Activated CD4-positive, alpha-beta T cell treated with anti-CD3 and anti-CD28 coated beads for 36 hours (primary cell): ENCODE data around the gene SNHG17. TPM values are rescaled to one million over a fixed set of nuclear protein-coding genes. Genes with fewer than 3 reads are reported as not detected.
"Not testable (repeated sequence)": the region's sequence is repeated elsewhere in the genome, so short reads cannot be mapped to it uniquely, and the experiment has no call there.

Experiments used
- ATAC-seq: fragments of 200-7000 bp; cut with Tn5 transposase; one replicate; pipeline ENCODE4 v1.10.0; 2021; ENCODE audit warnings: mild to moderate bottlenecking, moderate library complexity
- CTCF ChIA-PET: fragments of 350-600 bp; sonication (Branson Sonifier 250); formaldehyde crosslinking; loops from one replicate; lab custom pipeline; 2021; ENCODE audit warnings: antibody characterized with exemption; lab: Charles Lee
- POLR2A ChIA-PET: fragments of 350-600 bp; sonication (Branson Sonifier 250); formaldehyde crosslinking; loops from one replicate; lab custom pipeline; 2021; ENCODE audit warnings: antibody characterized with exemption, inconsistent platforms; lab: Charles Lee
- DNase-seq: peaks from one replicate; pipeline ENCODE4 v3.0.0-alpha.2; 2020
- H3K27ac Mint-ChIP-seq: one replicate; pipeline ENCODE4 v1.8.0; 2021; ENCODE audit warnings: mixed read lengths
- H3K27me3 Mint-ChIP-seq: one replicate; pipeline ENCODE4 v1.8.0; 2021; ENCODE audit warnings: mixed read lengths
- H3K36me3 Mint-ChIP-seq: one replicate; pipeline ENCODE4 v1.8.0; 2021; ENCODE audit warnings: low read depth, mixed read lengths
- H3K4me1 Mint-ChIP-seq: one replicate; pipeline ENCODE4 v1.8.0; 2021; ENCODE audit warnings: mixed read lengths
- H3K4me3 Mint-ChIP-seq: one replicate; pipeline ENCODE4 v1.8.0; 2021; ENCODE audit warnings: mild to moderate bottlenecking, moderate library complexity, mixed read lengths
- H3K9me3 Mint-ChIP-seq: one replicate; pipeline ENCODE4 v1.8.0; 2021; ENCODE audit warnings: low read depth, mixed read lengths
- intact Hi-C, 2 experiments: fragments of 100-400 bp; cut with DNase I in 1 of 2; cut with micrococcal nuclease in 1 of 2; formaldehyde crosslinking; loops; one replicate each; pipeline versions ENCODE4 v1.14.2 to v1.15.1; 2022 to 2024; cut with DNase I, micrococcal nuclease
- total RNA-seq, 2 experiments: library from RNA; stranded (reverse); gene quantifications; one replicate each; pipeline ENCODE4 v1.2.3, GENCODE V29; 2021

The SNHG17 gene
- total RNA-seq, 2 experiments from 2014 or later, result 70.7 to 72.4 TPM

DNA sequence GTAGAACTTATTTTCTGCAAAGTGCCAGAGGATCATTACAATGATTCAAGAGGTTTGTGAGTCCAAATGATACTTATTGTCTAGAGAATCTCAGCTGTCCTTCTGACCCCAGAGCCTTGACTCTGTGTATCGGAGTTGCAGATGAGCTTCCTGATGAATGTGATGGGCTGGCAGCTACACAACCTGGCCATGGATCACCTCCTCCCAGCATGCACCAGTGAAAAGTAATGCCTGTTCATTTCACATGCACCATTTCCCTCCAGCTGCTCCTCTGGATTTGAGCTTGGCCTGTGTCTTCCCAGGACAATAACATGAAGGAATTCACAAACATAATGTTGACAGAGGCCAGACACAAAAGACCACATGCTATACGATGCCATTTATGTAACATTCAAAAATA lies 30.0 kb downstream of the SNHG17 start:
- peaks cover 2% of the 10 kb centered on the region for H3K9me3 Mint-ChIP-seq
- no peak overlapping the region for H3K27ac Mint-ChIP-seq
- ChIA-PET CTCF (interaction anchor here (0.5 to 1.3 kb wide), 3 partner anchors 30 to 1025 kb away, joined by 3 read pairs; partner anchors contain the start of gene SNHG17), POLR2A (no interaction called here)
- H3K4me3 Mint-ChIP-seq, result no peak overlapping the region
- peaks cover 36% of the 10 kb centered on the region for H3K36me3 Mint-ChIP-seq
- intact Hi-C loops, result no loop called here
- H3K4me1 Mint-ChIP-seq, result no peaks in the 10 kb centered on the region
- no peaks in the 10 kb centered on the region for H3K27me3 Mint-ChIP-seq
- no peak for ATAC-seq
- DNase-seq, result no peak

DNA sequence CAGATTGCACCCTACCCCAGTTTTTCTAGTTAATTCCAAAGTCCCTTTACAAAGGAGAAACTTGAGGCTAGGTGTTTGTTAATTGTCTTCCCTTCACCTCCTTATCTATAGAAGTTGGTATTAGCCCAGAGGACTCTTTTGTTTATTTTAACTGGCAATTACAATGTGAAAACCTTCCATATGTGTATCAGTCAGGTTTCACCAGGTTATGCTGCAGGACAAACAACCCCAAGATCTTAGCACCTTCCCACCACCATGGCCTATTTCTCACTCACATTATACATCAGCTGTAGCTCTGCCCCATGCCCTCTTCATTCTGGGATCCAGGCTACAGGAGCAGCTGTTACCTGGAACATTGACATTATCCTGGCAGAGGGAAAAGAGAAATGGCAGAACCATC lies 31.1 kb downstream of the SNHG17 start:
- intact Hi-C loops, result no loop called here
- Mint-ChIP-seq H3K27me3 (no peaks in the 10 kb centered on the region), H3K4me3 (no peak overlapping the region), H3K9me3 (peaks cover 2% of the 10 kb centered on the region), H3K27ac (no peak overlapping the region), H3K4me1 (no peaks in the 10 kb centered on the region), H3K36me3 (peaks cover 33% of the 10 kb centered on the region)
- ChIA-PET CTCF (no interaction called here), POLR2A (no interaction called here)
- ATAC-seq (no peak), DNase-seq (no peak)

DNA sequence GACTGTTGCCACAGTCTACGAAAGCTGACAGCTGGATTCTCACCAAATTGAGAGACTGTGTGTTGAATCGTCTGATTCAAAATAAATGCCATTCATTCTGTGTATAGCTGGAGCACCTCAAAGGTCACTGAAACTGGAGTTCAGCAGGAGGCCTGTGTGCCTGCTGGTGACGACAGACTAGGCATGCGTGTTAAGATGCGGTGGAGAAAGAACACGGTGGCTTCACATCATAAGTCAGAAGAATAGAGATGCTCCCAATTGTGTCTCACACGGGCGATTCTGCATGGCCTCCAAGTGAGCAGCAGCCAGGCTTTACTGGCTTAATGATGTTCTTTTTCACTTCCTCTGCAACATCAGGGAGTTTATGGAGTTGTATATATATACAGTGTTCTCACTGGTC lies 32.3 kb downstream of the SNHG17 start:
- POLR2A ChIA-PET, result no interaction called here
- CTCF ChIA-PET, result no interaction called here
- no peak for ATAC-seq

DNA sequence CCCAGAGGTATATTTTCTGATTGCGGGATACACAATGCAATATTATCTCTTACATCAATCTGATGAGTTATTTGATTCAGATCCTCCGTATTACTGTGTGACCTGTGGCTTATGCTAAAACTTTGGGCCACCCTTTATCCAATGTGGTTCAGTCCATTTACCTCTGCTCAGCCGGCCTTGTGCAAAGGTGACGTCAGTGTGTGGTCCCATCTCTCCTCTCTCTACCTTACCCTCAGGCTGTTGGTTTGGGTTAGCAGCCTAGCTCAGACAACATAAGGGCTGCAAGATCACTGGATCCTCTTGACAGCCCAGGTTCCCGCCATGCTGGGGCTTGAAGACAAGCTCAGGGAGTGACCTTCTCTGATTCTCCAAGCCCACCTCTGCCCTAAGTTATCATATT lies 33.0 kb downstream of the SNHG17 start:
- Mint-ChIP-seq H3K9me3 (no peaks in the 10 kb centered on the region), H3K4me3 (no peak overlapping the region), H3K4me1 (no peaks in the 10 kb centered on the region), H3K27ac (no peak overlapping the region), H3K36me3 (peaks cover 20% of the 10 kb centered on the region), H3K27me3 (no peaks in the 10 kb centered on the region)
- DNase-seq (no peak), ATAC-seq (no peak)
- ChIA-PET CTCF (no interaction called here), POLR2A (no interaction called here)
- intact Hi-C loops, result no loop called here

More for the DNA sequence above, 32.3 kb downstream of the SNHG17 start:
- no peaks in the 10 kb centered on the region for H3K27me3 Mint-ChIP-seq
- no peaks in the 10 kb centered on the region for H3K4me1 Mint-ChIP-seq
- no peak overlapping the region for H3K4me3 Mint-ChIP-seq
- peaks cover 24% of the 10 kb centered on the region for H3K36me3 Mint-ChIP-seq
- intact Hi-C loops, result no loop called here
- DNase-seq, result no peak
- H3K9me3 Mint-ChIP-seq, result peaks cover 2% of the 10 kb centered on the region
- no peak overlapping the region for H3K27ac Mint-ChIP-seq

DNA sequence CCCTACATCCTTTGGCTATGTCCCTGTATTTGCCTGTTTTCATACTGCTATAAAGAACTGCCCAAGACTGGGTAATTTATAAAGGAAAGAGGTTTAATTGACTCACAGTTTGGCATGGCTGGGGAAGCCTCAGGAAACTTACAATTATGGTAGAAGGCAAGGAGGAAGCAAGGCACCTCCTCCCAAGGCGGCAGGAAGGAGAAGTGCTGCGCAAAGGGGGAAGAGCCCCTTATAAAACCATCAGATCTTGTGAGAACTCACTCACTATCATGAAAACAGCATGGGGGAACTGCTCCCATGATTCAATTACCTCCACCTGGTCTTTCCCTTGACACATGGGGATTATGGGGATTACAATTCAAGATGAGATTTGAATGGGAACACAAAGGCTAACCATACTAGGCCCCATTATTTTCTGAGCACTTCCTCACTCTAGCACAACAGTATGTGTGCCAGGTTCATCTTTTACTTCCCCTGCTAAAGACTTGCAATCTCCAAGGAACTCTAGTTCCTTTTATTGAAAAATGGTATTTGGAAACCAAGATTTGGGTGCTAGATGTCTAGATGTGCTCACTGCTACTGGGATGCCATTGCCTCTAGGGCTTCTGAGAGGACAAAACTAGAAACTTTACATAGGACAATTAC lies 39.3 kb downstream of the SNHG17 start:
- POLR2A ChIA-PET, ATAC-seq, DNase-seq, H3K27me3 Mint-ChIP-seq, H3K27ac Mint-ChIP-seq, H3K9me3 Mint-ChIP-seq, H3K4me1 Mint-ChIP-seq, H3K4me3 Mint-ChIP-seq, H3K36me3 Mint-ChIP-seq: not testable (repeated sequence)
- intact Hi-C loops, result loop anchor here in 1 of 2 experiments (10.0 kb wide), 1 partner anchor 59 kb away; no protein-coding TSS in a partner anchor
- CTCF ChIA-PET, result interaction anchor here (0.7 kb wide), 1 partner anchor 1900 kb away, joined by 5 read pairs; no protein-coding TSS in a partner anchor

DNA sequence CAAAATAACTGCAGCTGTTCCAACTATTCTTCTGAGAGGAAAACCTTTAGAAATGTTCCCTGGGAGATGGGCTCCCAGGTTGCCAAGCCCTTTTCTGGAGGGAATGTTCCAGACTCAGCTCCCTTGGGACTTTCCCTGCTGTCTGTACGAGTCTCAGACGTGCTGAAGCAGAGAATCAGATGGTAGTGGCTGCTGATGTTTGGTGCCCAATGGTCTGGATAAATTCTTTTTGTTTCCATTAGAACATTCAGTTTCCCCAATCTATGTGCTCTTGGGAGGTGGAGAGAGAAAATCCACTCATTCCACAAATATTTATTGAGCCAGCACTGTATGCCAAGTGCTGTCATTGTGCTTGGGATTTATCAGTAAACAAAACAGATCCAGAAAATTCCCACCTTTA lies 40.0 kb downstream of the SNHG17 start:
- CTCF ChIA-PET, result interaction anchor here (0.6 to 0.8 kb wide), 2 partner anchors 12 to 836 kb away, joined by 3 to 5 read pairs; no protein-coding TSS in a partner anchor
- Mint-ChIP-seq H3K4me1 (no peaks in the 10 kb centered on the region), H3K36me3 (no peaks in the 10 kb centered on the region), H3K27ac (no peak overlapping the region), H3K4me3 (no peak overlapping the region), H3K9me3 (no peaks in the 10 kb centered on the region), H3K27me3 (no peaks in the 10 kb centered on the region)
- intact Hi-C loops, result loop anchor here in 1 of 2 experiments (10.0 kb wide), 1 partner anchor 60 kb away; no protein-coding TSS in a partner anchor
- DNase-seq (no peak), ATAC-seq (no peak)
- POLR2A ChIA-PET, result no interaction called here

DNA sequence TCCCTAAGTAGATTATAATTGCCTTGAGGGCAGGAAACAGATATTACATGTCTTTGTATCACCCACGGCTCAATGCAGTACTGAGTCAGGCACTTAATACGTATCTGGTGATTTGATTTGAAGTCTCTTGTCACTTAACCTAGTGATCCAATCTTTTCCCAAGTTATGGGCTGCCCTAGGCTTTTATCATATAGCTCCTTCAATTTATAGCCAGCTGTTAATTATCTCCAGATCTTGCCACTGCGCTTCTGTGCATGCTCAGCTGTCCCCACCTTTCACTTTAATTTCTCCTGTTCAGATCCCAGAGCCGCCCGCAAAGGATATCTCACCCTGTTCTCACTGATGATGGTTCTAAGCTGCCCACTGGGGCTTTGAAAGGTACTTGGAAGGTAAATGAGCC lies 41.9 kb downstream of the SNHG17 start:
- Mint-ChIP-seq H3K27ac (no peak overlapping the region), H3K4me1 (no peaks in the 10 kb centered on the region)
- intact Hi-C loops, result loop anchor here in 1 of 2 experiments (10.0 kb wide), 1 partner anchor 62 kb away; no protein-coding TSS in a partner anchor

DNA sequence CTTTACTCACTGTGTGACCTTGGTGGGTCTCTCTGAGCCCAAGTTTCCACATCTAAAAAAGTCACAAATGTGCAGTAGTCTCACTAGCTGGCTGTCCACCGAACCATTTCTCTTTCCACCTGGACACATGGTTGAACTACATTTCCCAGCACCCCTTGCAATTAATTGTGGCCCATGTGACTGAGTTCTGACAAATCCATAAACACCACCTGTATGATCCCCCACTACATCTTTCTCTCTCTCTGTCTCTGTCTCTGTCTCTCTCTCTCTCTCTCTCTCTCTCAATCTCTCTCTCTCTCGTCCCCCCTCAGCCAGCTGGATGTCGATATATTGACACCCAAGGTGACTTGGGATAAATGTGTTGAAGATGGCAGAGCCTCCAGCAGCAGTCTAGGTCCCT lies 42.8 kb downstream of the SNHG17 start:
- H3K4me1 Mint-ChIP-seq, result no peaks in the 10 kb centered on the region
- intact Hi-C loops, result loop anchor here in 1 of 2 experiments (10.0 kb wide), 1 partner anchor 62 kb away; no protein-coding TSS in a partner anchor
- ChIA-PET POLR2A (no interaction called here), CTCF (interaction anchor here (1.0 kb wide), 1 partner anchor 69 kb away, joined by 3 read pairs; no protein-coding TSS in a partner anchor)
- H3K9me3 Mint-ChIP-seq, result peaks cover 5% of the 10 kb centered on the region
- peaks cover 3% of the 10 kb centered on the region for H3K27me3 Mint-ChIP-seq
- no peak for DNase-seq
- no peak for ATAC-seq
- no peaks in the 10 kb centered on the region for H3K36me3 Mint-ChIP-seq
- no peak overlapping the region for H3K27ac Mint-ChIP-seq
- H3K4me3 Mint-ChIP-seq, result no peak overlapping the region

More for the DNA sequence above, 41.9 kb downstream of the SNHG17 start:
- no peak for DNase-seq
- ChIA-PET POLR2A (no interaction called here), CTCF (no interaction called here)
- no peaks in the 10 kb centered on the region for H3K36me3 Mint-ChIP-seq
- H3K4me3 Mint-ChIP-seq, result no peak overlapping the region
- H3K27me3 Mint-ChIP-seq, result peaks cover 3% of the 10 kb centered on the region
- peaks cover 5% of the 10 kb centered on the region for H3K9me3 Mint-ChIP-seq
- ATAC-seq, result no peak

DNA sequence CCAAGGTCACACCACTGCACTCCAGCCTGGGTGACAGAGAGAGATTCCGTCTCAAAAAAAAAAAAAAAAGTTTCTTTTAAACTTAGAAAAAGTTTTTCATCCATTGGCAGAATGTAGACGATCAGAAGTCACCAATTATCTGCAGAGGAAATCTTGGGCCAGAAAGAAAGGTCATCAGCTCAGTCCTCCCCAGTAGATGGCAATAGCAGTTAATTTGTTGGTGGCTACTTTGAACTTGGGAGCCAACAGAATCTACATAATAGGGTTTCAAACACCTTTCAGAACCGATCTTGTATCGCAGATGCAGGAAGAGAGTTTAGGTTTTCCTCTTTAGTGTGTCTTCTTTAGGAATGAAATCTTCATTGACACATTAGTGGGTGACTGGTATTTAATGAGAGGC lies 47.2 kb downstream of the SNHG17 start:
- intact Hi-C loops, result no loop called here
- Mint-ChIP-seq H3K4me3 (no peak overlapping the region), H3K27me3 (peaks cover 11% of the 10 kb centered on the region), H3K27ac (no peak overlapping the region), H3K36me3 (no peaks in the 10 kb centered on the region), H3K9me3 (peaks cover 5% of the 10 kb centered on the region), H3K4me1 (no peaks in the 10 kb centered on the region)
- ChIA-PET POLR2A (no interaction called here), CTCF (no interaction called here)
- ATAC-seq (no peak), DNase-seq (no peak)

DNA sequence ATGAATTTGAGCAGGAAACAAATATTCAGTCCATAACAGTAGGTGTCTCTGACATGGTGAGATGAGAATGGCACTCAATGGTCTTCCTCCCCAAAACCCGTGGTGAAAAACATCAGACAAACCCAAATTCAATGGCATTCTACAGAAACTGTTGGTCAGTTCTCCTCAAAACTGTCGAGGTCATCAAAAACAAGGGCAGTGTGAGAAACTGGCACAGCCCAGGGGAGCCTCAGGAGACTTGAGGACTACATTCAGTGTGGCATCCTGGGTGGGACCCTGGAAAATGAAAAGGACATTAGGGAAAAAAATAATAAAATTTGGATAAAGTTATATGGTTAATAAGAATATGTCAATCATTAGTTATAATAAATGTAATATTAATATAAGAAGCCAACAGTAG lies 48.3 kb downstream of the SNHG17 start:
- no peak overlapping the region for H3K27ac Mint-ChIP-seq
- ChIA-PET CTCF (no interaction called here), POLR2A (no interaction called here)
- intact Hi-C loops, result no loop called here
- H3K9me3 Mint-ChIP-seq, result peaks cover 5% of the 10 kb centered on the region
- H3K4me3 Mint-ChIP-seq, result no peak overlapping the region
- ATAC-seq (no peak), DNase-seq (no peak)
- H3K27me3 Mint-ChIP-seq, result peaks cover 15% of the 10 kb centered on the region
- no peaks in the 10 kb centered on the region for H3K36me3 Mint-ChIP-seq
- no peaks in the 10 kb centered on the region for H3K4me1 Mint-ChIP-seq

DNA sequence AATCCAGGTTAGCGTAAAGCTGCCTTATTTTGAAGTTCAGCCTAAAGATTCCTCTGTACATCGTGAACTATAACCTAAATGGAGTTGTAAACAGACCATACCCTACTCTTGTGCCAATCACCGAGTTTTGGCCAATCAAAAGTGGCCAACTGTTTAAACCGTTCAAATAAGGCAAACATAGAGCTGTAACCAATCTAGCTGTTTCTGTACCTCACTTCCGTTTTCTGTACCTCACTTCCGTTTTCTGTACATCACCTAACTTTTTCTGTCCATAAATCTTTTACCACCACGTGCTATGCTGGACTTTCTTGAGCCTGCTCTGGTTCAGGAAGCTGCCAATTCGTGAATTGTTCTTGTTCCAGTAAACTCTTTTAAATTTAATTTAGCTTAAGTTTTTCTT lies 49.1 kb downstream of the SNHG17 start:
- H3K27me3 Mint-ChIP-seq, result peaks cover 15% of the 10 kb centered on the region
- CTCF ChIA-PET, result interaction anchor here (0.5 to 0.9 kb wide), 2 partner anchors 32 to 165 kb away, joined by 3 read pairs; no protein-coding TSS in a partner anchor
- no peak overlapping the region for H3K4me3 Mint-ChIP-seq
- POLR2A ChIA-PET, result no interaction called here
- intact Hi-C loops, result no loop called here
- ATAC-seq (no peak), DNase-seq (no peak)
- H3K9me3 Mint-ChIP-seq, result peaks cover 5% of the 10 kb centered on the region
- H3K4me1 Mint-ChIP-seq, result no peaks in the 10 kb centered on the region
- H3K36me3 Mint-ChIP-seq, result no peaks in the 10 kb centered on the region
- H3K27ac Mint-ChIP-seq, result no peak overlapping the region

DNA sequence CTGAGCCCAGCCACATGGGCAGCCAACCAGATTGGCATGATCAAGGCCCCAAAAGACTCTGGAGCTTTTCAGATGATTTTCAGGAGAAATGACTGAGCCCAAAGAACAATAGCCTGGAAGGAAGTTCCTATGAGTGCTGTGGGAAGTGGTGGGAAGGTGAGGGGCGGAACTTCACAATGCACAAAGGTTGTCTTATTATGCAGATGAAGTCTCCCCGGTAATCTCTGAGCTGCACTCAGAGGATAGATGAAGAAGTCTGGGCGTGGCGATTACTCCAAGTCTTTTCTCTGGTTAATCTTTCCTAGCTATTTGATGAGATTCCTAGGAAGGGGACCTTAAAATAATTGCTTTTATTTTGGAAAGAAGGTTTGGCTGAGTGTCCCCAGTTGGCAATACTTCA lies 52.0 kb downstream of the SNHG17 start:
- ChIA-PET POLR2A (no interaction called here), CTCF (interaction anchor here (0.7 to 1.5 kb wide), 3 partner anchors 9 to 75 kb away, joined by 3 to 5 read pairs (median 3); no protein-coding TSS in a partner anchor)
- ATAC-seq, result no peak
- Mint-ChIP-seq H3K27ac (no peak overlapping the region), H3K9me3 (no peaks in the 10 kb centered on the region), H3K4me3 (no peak overlapping the region), H3K27me3 (peaks cover 12% of the 10 kb centered on the region), H3K36me3 (no peaks in the 10 kb centered on the region), H3K4me1 (no peaks in the 10 kb centered on the region)
- intact Hi-C loops, result no loop called here
- DNase-seq, result no peak
